GM10847 (cell line): ENCODE data around the gene TUBB4B.

Experiments
- POLR2A ChIP-seq: IDR thresholded peaks from 2 replicates; pipeline ENCODE4 v1.6.1; 2011; ENCODE audit not compliant: insufficient read length; ENCODE audit errors: extremely low read depth

The TUBB4B gene

GRCh38 chr9:137220317-137221094 is 20.6 kb upstream of the TUBB4B start:
- TF ChIP-seq POLR2A = no peak

GRCh38 chr9:137221095-137221505 is 20.0 kb upstream of the TUBB4B start:
- no peak for TF ChIP-seq POLR2A

- TF ChIP-seq POLR2A = no peak
These were observed 19.5 kb upstream of the TUBB4B start for GRCh38 chr9:137221506-137222111.

GRCh38 chr9:137222190-137223077 is 18.7 kb upstream of the TUBB4B start, which contains the start of gene RNF208:
RNF208 (minus strand) TSS chr9:137222240; CDS start chr9:137221212, 1,028 bp downstream.
- no peak for TF ChIP-seq POLR2A

GRCh38 chr9:137223078-137223970 is 17.8 kb upstream of the TUBB4B start:
- peak; percentile 77 for TF ChIP-seq POLR2A

GRCh38 chr9:137224830-137225694 is 16.0 kb upstream of the TUBB4B start, which contains the start of gene CYSRT1:
CYSRT1 (plus strand) TSS chr9:137225174; CDS start chr9:137225622, 448 bp downstream.
- no peak for TF ChIP-seq POLR2A

GRCh38 chr9:137225699-137226331 is 15.3 kb upstream of the TUBB4B start:
- TF ChIP-seq POLR2A = no peak

GRCh38 chr9:137226338-137227053 is 14.6 kb upstream of the TUBB4B start:
- no peak for TF ChIP-seq POLR2A

- TF ChIP-seq POLR2A = no peak
These were observed 13.8 kb upstream of the TUBB4B start, which contains the start of gene RNF224 for GRCh38 chr9:137227054-137227852. RNF224 (plus strand) TSS chr9:137227502; CDS start chr9:137228336, 834 bp downstream.

- no peak for TF ChIP-seq POLR2A
These were observed 13.1 kb upstream of the TUBB4B start for GRCh38 chr9:137227853-137228505.

GRCh38 chr9:137228506-137228967 is 12.6 kb upstream of the TUBB4B start:
- TF ChIP-seq POLR2A = no peak
